Measurements from ENCODE around the gene EME1. TPM values are rescaled to one million over a fixed set of nuclear protein-coding genes. Genes with fewer than 3 reads are reported as not detected.

Gene EME1
- polyA plus RNA-seq, 2 of the 4 experiments (the other 2 are of a cell fraction), result 24.3 to 29.9 TPM

GRCh38 chr17:50338645-50339044 is 34.4 kb upstream of the EME1 start:
- no peak overlapping the region for H3K27ac ChIP-seq
- peaks cover 7% of the 10 kb centered on the region for H3K9me3 ChIP-seq
- no peak for ATAC-seq
- ChIA-PET POLR2A (no interaction called here), CTCF (interaction anchor here (0.7 to 1.3 kb wide), 4 partner anchors 41 to 187 kb away, joined by 3 to 5 read pairs (median 3); no protein-coding TSS in a partner anchor)
- DNase-seq (ENCODE audit: low read depth in 1 of 2, low spot score in 1 of 2), result no peak
- peak; percentile 51 for FAIRE-seq
- TF ChIP-seq PBX3 (IDR thresholded peaks at IDR 0.05) (no peak), FOSL2 (IDR thresholded peaks at IDR 0.05) (no peak), FOSL2 (CRISPR knock-in tag; IDR thresholded peaks at IDR 0.05) (no peak), REST (IDR thresholded peaks at IDR 0.05) (no peak), CTCF (IDR thresholded peaks at IDR 0.05) (no peak), RAD21 (conservative IDR thresholded peaks at IDR 0.05 in 1 of 2, IDR thresholded peaks at IDR 0.05 in 1 of 2) (no peak), JUNB (IDR thresholded peaks at IDR 0.05) (no peak), HEYL (CRISPR knock-in tag; IDR thresholded peaks at IDR 0.05) (no peak), CHD2 (IDR thresholded peaks at IDR 0.05; ENCODE audit: low read length, partially characterized antibody) (no peak), RNF2 (IDR thresholded peaks at IDR 0.05; ENCODE audit: borderline replicate concordance, low read depth) (no peak)
- TF ChIP-seq, protein P1, sequence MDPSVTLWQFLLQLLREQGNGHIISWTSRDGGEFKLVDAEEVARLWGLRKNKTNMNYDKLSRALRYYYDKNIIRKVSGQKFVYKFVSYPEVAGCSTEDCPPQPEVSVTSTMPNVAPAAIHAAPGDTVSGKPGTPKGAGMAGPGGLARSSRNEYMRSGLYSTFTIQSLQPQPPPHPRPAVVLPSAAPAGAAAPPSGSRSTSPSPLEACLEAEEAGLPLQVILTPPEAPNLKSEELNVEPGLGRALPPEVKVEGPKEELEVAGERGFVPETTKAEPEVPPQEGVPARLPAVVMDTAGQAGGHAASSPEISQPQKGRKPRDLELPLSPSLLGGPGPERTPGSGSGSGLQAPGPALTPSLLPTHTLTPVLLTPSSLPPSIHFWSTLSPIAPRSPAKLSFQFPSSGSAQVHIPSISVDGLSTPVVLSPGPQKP (IDR thresholded peaks at IDR 0.05; ENCODE audit: low read depth, low read length), result no peak
- no peak overlapping the region for H3K4me3 ChIP-seq
- no peaks in the 10 kb centered on the region for H3K4me1 ChIP-seq
- H3K4me2 ChIP-seq, result no peak overlapping the region

DNA sequence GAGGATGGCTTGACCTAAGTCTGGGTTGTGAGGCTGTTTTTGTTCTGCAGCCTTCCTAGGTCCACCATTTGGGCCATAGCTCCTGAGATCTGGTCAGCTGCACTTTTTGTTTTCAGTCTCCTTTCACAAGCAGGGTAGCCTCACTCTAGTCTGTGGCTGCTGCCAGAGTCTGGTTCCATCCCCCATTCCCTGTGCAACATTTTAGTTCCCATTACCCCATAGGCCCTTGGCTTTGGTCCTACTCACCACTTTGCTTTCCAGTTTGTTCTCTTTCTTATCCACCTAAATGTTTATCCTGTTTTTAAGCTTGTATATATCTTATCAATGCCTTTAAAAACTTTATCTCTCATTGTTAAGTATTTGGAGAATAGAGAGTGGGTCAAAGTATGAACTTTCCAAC is 33.6 kb upstream of the EME1 start:
- POLR2A ChIA-PET, result no interaction called here
- no peak overlapping the region for H3K4me2 ChIP-seq
- H3K27ac ChIP-seq, result no peak overlapping the region
- TF ChIP-seq NR3C1 (IDR thresholded peaks at IDR 0.05), result no peak
- TF ChIP-seq MAX (IDR thresholded peaks at IDR 0.05), result no peak
- TF ChIP-seq PBX3 (IDR thresholded peaks at IDR 0.05), result no peak
- no peak for TF ChIP-seq CEBPB (IDR thresholded peaks at IDR 0.05)
- no peak for TF ChIP-seq EHF (CRISPR knock-in tag; IDR thresholded peaks at IDR 0.05)
- no peak for TF ChIP-seq KDM1A (IDR thresholded peaks at IDR 0.05; ENCODE audit: low read depth)
- no peak for TF ChIP-seq CBX2 (IDR thresholded peaks at IDR 0.05; ENCODE audit: borderline replicate concordance, low read depth)
- TF ChIP-seq E2F6 (IDR thresholded peaks at IDR 0.05; ENCODE audit: borderline replicate concordance, low read depth), result no peak
- no peak for TF ChIP-seq KDM5A (IDR thresholded peaks at IDR 0.05)
- no peak for TF ChIP-seq MAFK (IDR thresholded peaks at IDR 0.05; ENCODE audit: partially characterized antibody)
- TF ChIP-seq ESRRA (IDR thresholded peaks at IDR 0.05; ENCODE audit: borderline replicate concordance, low read length), result no peak
- ATAC-seq (no peak), DNase-seq (ENCODE audit: low read depth in 1 of 2, low spot score in 1 of 2) (no peak), FAIRE-seq (no peak)
- no peaks in the 10 kb centered on the region for H3K4me1 ChIP-seq
- H3K9me3 ChIP-seq, result peaks cover 7% of the 10 kb centered on the region
- CTCF ChIA-PET, result interaction anchor here (1.0 to 1.5 kb wide), 6 partner anchors 9 to 245 kb away, joined by 3 to 5 read pairs (median 3); partner anchors contain the start of gene COL1A1
- no peak overlapping the region for H3K4me3 ChIP-seq

Data from A549 (cell line).